H7 (cell line): ENCODE measurements around the gene LRBA. TPM values are rescaled to one million over a fixed set of nuclear protein-coding genes. Genes with fewer than 3 reads are reported as not detected.
"Not testable (repeated sequence)": the region's sequence is repeated elsewhere in the genome, so short reads cannot be mapped to it uniquely, and the experiment has no call there.

Source experiments
- DNase-seq: peaks from one replicate; pipeline ENCODE4 v3.0.0; 2012
- H3K27me3 ChIP-seq: 2 replicates; pipeline ENCODE4 v1.6.0; 2011; ENCODE audit warnings: mild to moderate bottlenecking, low read length; ENCODE audit not compliant: control insufficient read depth, insufficient read depth
- H3K36me3 ChIP-seq: replicated peaks from 2 replicates; pipeline ENCODE4 v1.5.1; 2011; ENCODE audit warnings: low read length; ENCODE audit not compliant: control insufficient read depth, insufficient read depth
- H3K4me3 ChIP-seq: 2 replicates; pipeline ENCODE4 v1.5.1; 2011; ENCODE audit warnings: low read depth, mild to moderate bottlenecking, control low read depth, low read length, moderate library complexity; ENCODE audit not compliant: insufficient read depth
- total RNA-seq: library from RNA; depleted of rRNA; stranded (reverse); fragments of >200 nt; shearing (Covaris generic); gene quantifications from 2 replicates; pipeline ENCODE4 v1.2.3, GENCODE V29; 2014; rRNA removed

LRBA gene
- total RNA-seq = 47.3 and 64.3 TPM in 2 replicates

- Histone ChIP-seq H3K4me3 (peak within 1 kb of the TSS; percentile 98), H3K27me3 (no peaks in the 10 kb centered on the region), H3K36me3 (peaks cover 2% of the 10 kb centered on the region; the same call in 1 of the 2 replicates)
- DNase-seq = peak; percentile 91
Observed at GRCh38 chr4:151014521-151015458, at the start of gene LRBA. Gene LRBA, minus strand, starts transcription at chr4:151015284. Its CDS starts 642 bp downstream, at chr4:151014642.

GRCh38 chr4:151063143-151063542, 48.1 kb upstream of the LRBA start:
- not testable (repeated sequence) for H3K4me3 ChIP-seq, H3K36me3 ChIP-seq, DNase-seq, H3K27me3 ChIP-seq

GRCh38 chr4:151055539-151055938, 40.5 kb upstream of the LRBA start:
- Histone ChIP-seq H3K36me3 (no peaks in the 10 kb centered on the region), H3K4me3 (no peak overlapping the region), H3K27me3 (no peaks in the 10 kb centered on the region)
- DNase-seq = no peak

GRCh38 chr4:151052785-151053184, 37.7 kb upstream of the LRBA start:
- Histone ChIP-seq H3K4me3 (no peak overlapping the region), H3K27me3 (no peaks in the 10 kb centered on the region), H3K36me3 (no peaks in the 10 kb centered on the region)
- DNase-seq = no peak

GRCh38 chr4:151049430-151049884, 34.4 kb upstream of the LRBA start:
- Histone ChIP-seq H3K27me3 (no peaks in the 10 kb centered on the region), H3K4me3 (peak overlapping the region; percentile 30; the same call in 1 of the 2 replicates), H3K36me3 (no peaks in the 10 kb centered on the region)
- peak; percentile 78 for DNase-seq

GRCh38 chr4:151048913-151049312, 33.8 kb upstream of the LRBA start:
- no peaks in the 10 kb centered on the region for H3K27me3 ChIP-seq
- peak overlapping the region; percentile 30; the same call in 1 of the 2 replicates for H3K4me3 ChIP-seq
- no peak for DNase-seq
- no peaks in the 10 kb centered on the region for H3K36me3 ChIP-seq

GRCh38 chr4:151046609-151047008, 31.5 kb upstream of the LRBA start:
- Histone ChIP-seq H3K27me3 (no peaks in the 10 kb centered on the region), H3K4me3 (no peak overlapping the region), H3K36me3 (no peaks in the 10 kb centered on the region; the same call in 1 of the 2 replicates)
- no peak for DNase-seq

- Histone ChIP-seq H3K27me3 (no peaks in the 10 kb centered on the region), H3K4me3 (no peak overlapping the region), H3K36me3 (no peaks in the 10 kb centered on the region; the same call in 1 of the 2 replicates)
- DNase-seq = peak; percentile 70
Observed at GRCh38 chr4:151045907-151046306, 30.8 kb upstream of the LRBA start.

- H3K4me3 ChIP-seq = no peak overlapping the region
- DNase-seq = no peak
- H3K36me3 ChIP-seq = no peaks in the 10 kb centered on the region; the same call in 1 of the 2 replicates
- no peaks in the 10 kb centered on the region for H3K27me3 ChIP-seq
Observed at GRCh38 chr4:151043803-151044515, 28.9 kb upstream of the LRBA start.

- H3K27me3 ChIP-seq = no peaks in the 10 kb centered on the region
- H3K36me3 ChIP-seq = no peaks in the 10 kb centered on the region; the same call in 1 of the 2 replicates
- no peak overlapping the region for H3K4me3 ChIP-seq
- no peak for DNase-seq
Observed at GRCh38 chr4:151039733-151040132, 24.6 kb upstream of the LRBA start.

GRCh38 chr4:151038452-151039157, 23.5 kb upstream of the LRBA start:
- H3K27me3 ChIP-seq = no peaks in the 10 kb centered on the region
- H3K36me3 ChIP-seq = no peaks in the 10 kb centered on the region; the same call in 1 of the 2 replicates
- no peak for DNase-seq
- H3K4me3 ChIP-seq = no peak overlapping the region

- no peak for DNase-seq
- no peaks in the 10 kb centered on the region for H3K36me3 ChIP-seq
- H3K4me3 ChIP-seq = no peak overlapping the region
- H3K27me3 ChIP-seq = no peaks in the 10 kb centered on the region
Observed at GRCh38 chr4:151035911-151036310, 20.8 kb upstream of the LRBA start.

GRCh38 chr4:151035328-151035727, 20.2 kb upstream of the LRBA start:
- Histone ChIP-seq H3K4me3 (no peak overlapping the region), H3K36me3 (no peaks in the 10 kb centered on the region), H3K27me3 (no peaks in the 10 kb centered on the region)
- DNase-seq = no peak

- DNase-seq = no peak
- Histone ChIP-seq H3K4me3 (no peak overlapping the region), H3K36me3 (no peaks in the 10 kb centered on the region), H3K27me3 (no peaks in the 10 kb centered on the region)
Observed at GRCh38 chr4:151034829-151035228, 19.7 kb upstream of the LRBA start.
